AG08395 (cell line): ENCODE data around the gene TENT5A.

Experiments used
- DNase-seq: peaks from one replicate; pipeline ENCODE4 v3.0.0; 2012; ENCODE audit warnings: mixed read lengths, low spot score

Gene TENT5A

GRCh38 chr6:81771097-81771496, 18.6 kb upstream of the TENT5A start:
- no peak for DNase-seq

GRCh38 chr6:81770381-81770780, 17.9 kb upstream of the TENT5A start:
- DNase-seq: no peak

GRCh38 chr6:81769824-81770223, 17.3 kb upstream of the TENT5A start:
- DNase-seq: peak; percentile 9

- DNase-seq: no peak
Measured at GRCh38 chr6:81768150-81768942, 15.9 kb upstream of the TENT5A start.

- DNase-seq: peak; percentile 61
Measured at GRCh38 chr6:81767163-81767891, 14.8 kb upstream of the TENT5A start.

- DNase-seq: peak; percentile 36
Measured at GRCh38 chr6:81766482-81767069, 14.1 kb upstream of the TENT5A start.

- no peak for DNase-seq
Measured at GRCh38 chr6:81764531-81764930, 12.1 kb upstream of the TENT5A start.

GRCh38 chr6:81763968-81764367, 11.5 kb upstream of the TENT5A start:
- DNase-seq: no peak

- DNase-seq: no peak
Measured at GRCh38 chr6:81763051-81763450, 10.6 kb upstream of the TENT5A start.

GRCh38 chr6:81762606-81763005, 10.1 kb upstream of the TENT5A start:
- no peak for DNase-seq

GRCh38 chr6:81762132-81762531, 9.7 kb upstream of the TENT5A start:
- DNase-seq: peak; percentile 16

- DNase-seq: no peak
Measured at GRCh38 chr6:81761197-81761596, 8.7 kb upstream of the TENT5A start.

GRCh38 chr6:81759782-81760181, 7.3 kb upstream of the TENT5A start:
- DNase-seq: no peak

- no peak for DNase-seq
Measured at GRCh38 chr6:81758221-81758620, 5.7 kb upstream of the TENT5A start.

GRCh38 chr6:81756690-81757089, 4.2 kb upstream of the TENT5A start:
- no peak for DNase-seq

- DNase-seq: no peak
Measured at GRCh38 chr6:81755551-81755950, 3.1 kb upstream of the TENT5A start.

- no peak for DNase-seq
Measured at GRCh38 chr6:81754906-81755305, 2.4 kb upstream of the TENT5A start.

- peak; percentile 69 for DNase-seq
Measured at GRCh38 chr6:81753711-81754577, 1.5 kb upstream of the TENT5A start.

GRCh38 chr6:81752921-81753710, 635 bp upstream of the TENT5A start:
- peak; percentile 94 for DNase-seq

GRCh38 chr6:81751388-81752083, 945 bp downstream of the TENT5A start:
- DNase-seq: peak; percentile 24
